Prostate gland (tissue), 2 donors: ENCODE data around the gene RINL.

ENCODE experiments used
- POLR2A ChIP-seq: fragments of 450-650 bp; IDR thresholded peaks from one replicate; pipeline ENCODE4 v1.6.1; 2016; ENCODE audit warnings: antibody characterized with exemption, mild to moderate bottlenecking
- POLR2AphosphoS5 ChIP-seq: sonication (generic); formaldehyde crosslinking; IDR thresholded peaks from one replicate; pipeline ENCODE4 v1.6.1; 2017; ENCODE audit warnings: antibody characterized with exemption
- TF ChIP-seq, protein P1 (sequence below), 4 experiments: fragments of 200-600 bp in 2 of 4; fragments of 450-650 bp in 2 of 4; sonication (generic) in 2 of 4; IDR thresholded peaks; 1 replicate in 3 of 4; 2 replicates in 1 of 4; pipeline ENCODE4 v1.5.1; 2016 to 2019; ENCODE audit warnings: antibody characterized with exemption in 4 of 4, mild to moderate bottlenecking in 2 of 4, moderate library complexity in 2 of 4

DNA sequence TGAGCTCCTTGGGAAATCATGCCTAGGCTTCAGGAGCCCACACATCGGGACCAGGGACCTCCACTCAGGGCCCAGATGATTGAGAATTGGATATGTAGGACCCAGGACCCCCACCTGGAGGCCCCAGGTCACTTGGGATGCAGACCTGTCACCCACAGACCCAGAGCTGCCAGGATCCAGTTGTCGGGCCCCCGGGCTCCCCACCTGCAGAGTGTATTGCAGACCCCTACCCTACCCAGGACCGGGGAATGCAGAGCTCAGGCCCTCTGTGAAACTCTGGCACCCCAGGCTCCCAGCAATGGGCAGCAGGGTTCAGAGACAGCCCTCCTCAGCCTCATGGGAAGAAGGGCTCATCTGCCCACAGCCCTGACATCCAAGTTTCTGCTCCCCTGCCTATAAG is 27.5 kb upstream of the RINL start:
- TF ChIP-seq, protein P1, sequence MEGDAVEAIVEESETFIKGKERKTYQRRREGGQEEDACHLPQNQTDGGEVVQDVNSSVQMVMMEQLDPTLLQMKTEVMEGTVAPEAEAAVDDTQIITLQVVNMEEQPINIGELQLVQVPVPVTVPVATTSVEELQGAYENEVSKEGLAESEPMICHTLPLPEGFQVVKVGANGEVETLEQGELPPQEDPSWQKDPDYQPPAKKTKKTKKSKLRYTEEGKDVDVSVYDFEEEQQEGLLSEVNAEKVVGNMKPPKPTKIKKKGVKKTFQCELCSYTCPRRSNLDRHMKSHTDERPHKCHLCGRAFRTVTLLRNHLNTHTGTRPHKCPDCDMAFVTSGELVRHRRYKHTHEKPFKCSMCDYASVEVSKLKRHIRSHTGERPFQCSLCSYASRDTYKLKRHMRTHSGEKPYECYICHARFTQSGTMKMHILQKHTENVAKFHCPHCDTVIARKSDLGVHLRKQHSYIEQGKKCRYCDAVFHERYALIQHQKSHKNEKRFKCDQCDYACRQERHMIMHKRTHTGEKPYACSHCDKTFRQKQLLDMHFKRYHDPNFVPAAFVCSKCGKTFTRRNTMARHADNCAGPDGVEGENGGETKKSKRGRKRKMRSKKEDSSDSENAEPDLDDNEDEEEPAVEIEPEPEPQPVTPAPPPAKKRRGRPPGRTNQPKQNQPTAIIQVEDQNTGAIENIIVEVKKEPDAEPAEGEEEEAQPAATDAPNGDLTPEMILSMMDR (IDR thresholded peaks at IDR 0.05), result no peak
- no peak for TF ChIP-seq POLR2A
- no peak for TF ChIP-seq POLR2AphosphoS5
